BLaER1 treated with 17β-estradiol and CSF1 and Interleukin-3, amounts not matched to agents 10 nM and 100 nM (cell line): ENCODE results near the gene RAPGEF6.
A peak's percentile ranks its signal among the peaks of the same experiment; 100 is the strongest.

Experiments
- H3K27ac ChIP-seq, 11 experiments: shearing (Covaris generic); formaldehyde crosslinking; 2 replicates each; pipeline ENCODE4 v1.8.1; 2022
- H3K27me3 ChIP-seq, 11 experiments: shearing (Covaris generic); formaldehyde crosslinking; 2 replicates each; pipeline ENCODE4 v1.8.1; 2022
- H3K36me3 ChIP-seq, 11 experiments: shearing (Covaris generic); formaldehyde crosslinking; 2 replicates each; pipeline ENCODE4 v1.8.1; 2022
- H3K4me1 ChIP-seq, 10 experiments: shearing (Covaris generic); formaldehyde crosslinking; 2 replicates each; pipeline ENCODE4 v1.8.1; 2022
- H3K4me2 ChIP-seq, 11 experiments: shearing (Covaris generic); formaldehyde crosslinking; 2 replicates each; pipeline ENCODE4 v1.8.1; 2022
- H3K4me3 ChIP-seq, 10 experiments: shearing (Covaris generic); formaldehyde crosslinking; 2 replicates each; pipeline ENCODE4 v1.8.1; 2022
- H3K9ac ChIP-seq, 11 experiments: shearing (Covaris generic); formaldehyde crosslinking; 2 replicates each; pipeline ENCODE4 v1.8.1; 2022
- H3K9me3 ChIP-seq, 11 experiments: shearing (Covaris generic); formaldehyde crosslinking; replicated peaks in 1 of 11; 2 replicates each; pipeline ENCODE4 v1.8.1; 2022
- H4K20me1 ChIP-seq, 11 experiments: shearing (Covaris generic); formaldehyde crosslinking; 2 replicates each; pipeline ENCODE4 v1.8.1; 2022
- Cebpa-rat ChIP-seq, 11 experiments: shearing (Covaris generic); IDR thresholded peaks; 2 replicates each; pipeline ENCODE4 v1.8.1; 2022

RAPGEF6 gene

GRCh38 chr5:131377346-131377745 is 257.7 kb downstream of the RAPGEF6 start:
- H3K27ac ChIP-seq = peak overlapping the region in 7 of 11 experiments; percentile 11 to 97 (median 91); a peak in 9 of 22 replicates
- no peak overlapping the region for H3K4me3 ChIP-seq
- peaks cover 4 to 42% (median 21%) of the 10 kb centered on the region in 11 experiments; a peak in 15 of 22 replicates for H3K36me3 ChIP-seq
- peaks cover 0 to 42% (median 5%) of the 10 kb centered on the region in 11 experiments; a peak in 14 of 22 replicates for H4K20me1 ChIP-seq
- H3K27me3 ChIP-seq = no peaks in the 10 kb centered on the region
- H3K9ac ChIP-seq = no peak overlapping the region; a peak in 1 of 22 replicates
- H3K4me1 ChIP-seq = peaks cover 42 to 84% (median 52%) of the 10 kb centered on the region in 10 experiments
- H3K9me3 ChIP-seq = no peaks in the 10 kb centered on the region
- no peak for TF ChIP-seq Cebpa-rat (IDR thresholded peaks at IDR 0.05)
- H3K4me2 ChIP-seq = peak overlapping the region in 3 of 11 experiments; percentile 68 to 89 (median 85); a peak in 6 of 22 replicates

- Histone ChIP-seq H3K4me2 (peak overlapping the region in 2 of 11 experiments; percentile 4 to 38; a peak in 2 of 22 replicates), H3K27ac (peak overlapping the region in 2 of 11 experiments; percentile 7 to 35; a peak in 3 of 22 replicates), H3K27me3 (no peaks in the 10 kb centered on the region), H3K4me1 (peaks cover 23 to 64% (median 32%) of the 10 kb centered on the region in 10 experiments), H4K20me1 (peaks cover 0 to 46% (median 12%) of the 10 kb centered on the region in 11 experiments; a peak in 14 of 22 replicates), H3K4me3 (no peak overlapping the region), H3K36me3 (peaks cover 5 to 31% (median 16%) of the 10 kb centered on the region in 11 experiments; a peak in 16 of 22 replicates), H3K9me3 (no peaks in the 10 kb centered on the region), H3K9ac (peak overlapping the region in 1 of 11 experiments; percentile 31; a peak in 1 of 22 replicates)
- TF ChIP-seq Cebpa-rat (IDR thresholded peaks at IDR 0.05) = no peak
These were observed 259.7 kb downstream of the RAPGEF6 start for GRCh38 chr5:131375351-131375750.
